HL-60/S4 (cell line): ENCODE results near the gene COL24A1.
"Not testable (repeated sequence)": the region's sequence is repeated elsewhere in the genome, so short reads cannot be mapped to it uniquely, and the experiment has no call there.

ENCODE experiments used
- in situ Hi-C: fragments of 300-500 bp; cut with MboI; formaldehyde crosslinking; loops from 2 replicates; pipeline ENCODE4 v1.14.3; 2022; ENCODE audit warnings: low sequenced_read_pairs

The COL24A1 gene

GRCh38 chr1:85998105-85998855 is 158.3 kb downstream of the COL24A1 start:
- in situ Hi-C loops = no loop called here

GRCh38 chr1:85992791-85993190 is 163.8 kb downstream of the COL24A1 start:
- in situ Hi-C loops = no loop called here

- in situ Hi-C loops = no loop called here
Observed at GRCh38 chr1:85991261-85991660, 165.3 kb downstream of the COL24A1 start.

- in situ Hi-C loops = no loop called here
Observed at GRCh38 chr1:85984636-85985035, 171.9 kb downstream of the COL24A1 start.

- in situ Hi-C loops = no loop called here
Observed at GRCh38 chr1:85983316-85983715, 173.3 kb downstream of the COL24A1 start.

- in situ Hi-C loops = no loop called here
Observed at GRCh38 chr1:85976516-85977205, 179.9 kb downstream of the COL24A1 start.

- in situ Hi-C loops = no loop called here
Observed at GRCh38 chr1:85975912-85976371, 180.6 kb downstream of the COL24A1 start.

- in situ Hi-C loops = no loop called here
Observed at GRCh38 chr1:85962457-85962856, 194.1 kb downstream of the COL24A1 start.

GRCh38 chr1:85957760-85958159 is 198.8 kb downstream of the COL24A1 start:
- in situ Hi-C loops = no loop called here

GRCh38 chr1:85955218-85955617 is 201.4 kb downstream of the COL24A1 start:
- in situ Hi-C loops = not testable (repeated sequence)

GRCh38 chr1:85952460-85952859 is 204.1 kb downstream of the COL24A1 start:
- in situ Hi-C loops = no loop called here

- in situ Hi-C loops = no loop called here
Observed at GRCh38 chr1:85947186-85947585, 209.4 kb downstream of the COL24A1 start.

GRCh38 chr1:85943945-85944344 is 212.6 kb downstream of the COL24A1 start:
- in situ Hi-C loops = no loop called here

GRCh38 chr1:85943526-85943925 is 213.0 kb downstream of the COL24A1 start:
- in situ Hi-C loops = no loop called here

- in situ Hi-C loops = no loop called here
Observed at GRCh38 chr1:85940656-85941306, 215.8 kb downstream of the COL24A1 start.

- in situ Hi-C loops = no loop called here
Observed at GRCh38 chr1:85938829-85939228, 217.7 kb downstream of the COL24A1 start.

- in situ Hi-C loops = no loop called here
Observed at GRCh38 chr1:85936470-85936869, 220.1 kb downstream of the COL24A1 start.

- in situ Hi-C loops = no loop called here
Observed at GRCh38 chr1:85936057-85936456, 220.5 kb downstream of the COL24A1 start.

GRCh38 chr1:85935234-85935633 is 221.3 kb downstream of the COL24A1 start:
- in situ Hi-C loops = no loop called here

GRCh38 chr1:85934516-85934915 is 222.1 kb downstream of the COL24A1 start:
- in situ Hi-C loops = no loop called here

GRCh38 chr1:85933961-85934360 is 222.6 kb downstream of the COL24A1 start:
- in situ Hi-C loops = no loop called here

- in situ Hi-C loops = no loop called here
Observed at GRCh38 chr1:85911742-85912141, 244.8 kb downstream of the COL24A1 start.
